Smooth muscle cell (in vitro differentiated cells): ENCODE measurements around the gene LRRN2. TPM values are rescaled to one million over a fixed set of nuclear protein-coding genes. Genes with fewer than 3 reads are reported as not detected.

Experiments
- DNase-seq: peaks from one replicate; lab custom pipeline; 2025; ENCODE audit not compliant: unreplicated experiment; lab: John Stamatoyannopoulos, UW
- H2AFZ ChIP-seq: fragments of 200-600 bp; sonication (generic); 2 replicates; pipeline ENCODE4 v1.6.0; 2016; ENCODE audit warnings: antibody characterized with exemption, low read depth, mild to moderate bottlenecking
- H3F3A ChIP-seq: fragments of 200-600 bp; sonication (generic); 2 replicates; pipeline ENCODE4 v1.6.0; 2017; ENCODE audit warnings: antibody characterized with exemption, low read depth
- H3K27ac ChIP-seq: fragments of 200-600 bp; sonication (generic); 2 replicates; pipeline ENCODE4 v1.5.1; 2016; ENCODE audit warnings: low read depth, mild to moderate bottlenecking
- H3K27me3 ChIP-seq: fragments of 200-600 bp; sonication (generic); 2 replicates; pipeline ENCODE4 v1.6.1; 2016; ENCODE audit warnings: low read depth, mild to moderate bottlenecking
- H3K36me3 ChIP-seq: fragments of 200-600 bp; sonication (generic); 2 replicates; pipeline ENCODE4 v1.5.1; 2016; ENCODE audit warnings: low read depth
- H3K4me1 ChIP-seq: fragments of 200-600 bp; sonication (generic); 2 replicates; pipeline ENCODE4 v1.5.1; 2016; ENCODE audit warnings: low read depth
- H3K4me2 ChIP-seq: fragments of 200-600 bp; sonication (generic); 2 replicates; pipeline ENCODE4 v1.6.0; 2016; ENCODE audit warnings: mild to moderate bottlenecking
- H3K4me3 ChIP-seq: fragments of 200-600 bp; sonication (generic); 2 replicates; pipeline ENCODE4 v1.5.1; 2016; ENCODE audit warnings: mild to moderate bottlenecking
- H3K79me2 ChIP-seq: fragments of 200-600 bp; sonication (generic); 2 replicates; pipeline ENCODE4 v1.6.0; 2016; ENCODE audit warnings: low read depth, mild to moderate bottlenecking
- H3K9ac ChIP-seq: fragments of 200-600 bp; sonication (generic); 2 replicates; pipeline ENCODE4 v1.6.0; 2016; ENCODE audit warnings: low read depth
- H3K9me3 ChIP-seq: fragments of 200-600 bp; sonication (generic); replicated peaks from 2 replicates; pipeline ENCODE4 v1.5.1; 2016; ENCODE audit warnings: low read depth
- H4K20me1 ChIP-seq: fragments of 200-600 bp; sonication (generic); 2 replicates; pipeline ENCODE4 v1.6.0; 2016; ENCODE audit warnings: low read depth
- WGBS: methylation state at CpG from one replicate; pipeline ENCODE4 v1.1.7; 2016; ENCODE audit warnings: low lambda C conversion rate; 5-methylcytosine and 5-hydroxymethylcytosine counted together
- polyA plus RNA-seq: library from polyadenylated mRNA; unstranded; fragments of >200 nt; fragmentation: Nextera tagmentation; extraction: Ambion mirVana; gene quantifications from 2 replicates; pipeline ENCODE4 v1.2.1, GENCODE V29; 2016
- total RNA-seq: library from RNA; depleted of rRNA; stranded (reverse); fragments of >200 nt; gene quantifications from 2 replicates; pipeline ENCODE4 v1.2.3, GENCODE V29; 2014
- TF ChIP-seq, protein P1 (sequence below): fragments of 200-600 bp; sonication (generic); IDR thresholded peaks from 2 replicates; pipeline ENCODE4 v1.5.1; 2017; ENCODE audit warnings: borderline replicate concordance, mild to moderate bottlenecking, antibody characterized with exemption; ENCODE audit not compliant: insufficient read depth, poor library complexity, severe bottlenecking

Gene LRRN2
- total and polyA plus RNA-seq, 2 experiments from 2014 or later: 1.3 to 2.4 TPM

DNA sequence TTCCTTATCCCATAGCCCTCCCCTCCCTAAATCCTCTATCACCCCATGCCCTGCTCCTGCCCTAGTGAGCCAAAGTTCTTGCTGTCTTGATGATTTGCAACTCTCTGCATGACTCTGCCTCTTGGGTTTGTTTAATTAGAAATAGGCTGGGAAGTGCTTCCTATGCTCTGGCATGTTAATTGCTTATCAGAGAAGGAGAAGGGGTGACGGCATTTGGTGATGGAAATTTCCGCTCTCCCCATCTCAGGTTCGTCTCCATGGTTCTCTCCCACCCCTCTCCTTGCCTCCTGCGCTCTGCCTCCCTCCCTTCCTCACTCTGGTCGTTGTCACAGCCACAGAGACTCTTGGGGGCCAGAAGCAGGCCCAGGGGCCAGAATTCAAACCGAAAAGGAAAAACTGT lies 68.9 kb downstream of the LRRN2 start:
- no peaks in the 10 kb centered on the region for H3K79me2 ChIP-seq
- no peak overlapping the region for H3K9ac ChIP-seq
- H3K36me3 ChIP-seq: no peaks in the 10 kb centered on the region
- H3K4me2 ChIP-seq: no peak overlapping the region
- TF ChIP-seq, protein P1, sequence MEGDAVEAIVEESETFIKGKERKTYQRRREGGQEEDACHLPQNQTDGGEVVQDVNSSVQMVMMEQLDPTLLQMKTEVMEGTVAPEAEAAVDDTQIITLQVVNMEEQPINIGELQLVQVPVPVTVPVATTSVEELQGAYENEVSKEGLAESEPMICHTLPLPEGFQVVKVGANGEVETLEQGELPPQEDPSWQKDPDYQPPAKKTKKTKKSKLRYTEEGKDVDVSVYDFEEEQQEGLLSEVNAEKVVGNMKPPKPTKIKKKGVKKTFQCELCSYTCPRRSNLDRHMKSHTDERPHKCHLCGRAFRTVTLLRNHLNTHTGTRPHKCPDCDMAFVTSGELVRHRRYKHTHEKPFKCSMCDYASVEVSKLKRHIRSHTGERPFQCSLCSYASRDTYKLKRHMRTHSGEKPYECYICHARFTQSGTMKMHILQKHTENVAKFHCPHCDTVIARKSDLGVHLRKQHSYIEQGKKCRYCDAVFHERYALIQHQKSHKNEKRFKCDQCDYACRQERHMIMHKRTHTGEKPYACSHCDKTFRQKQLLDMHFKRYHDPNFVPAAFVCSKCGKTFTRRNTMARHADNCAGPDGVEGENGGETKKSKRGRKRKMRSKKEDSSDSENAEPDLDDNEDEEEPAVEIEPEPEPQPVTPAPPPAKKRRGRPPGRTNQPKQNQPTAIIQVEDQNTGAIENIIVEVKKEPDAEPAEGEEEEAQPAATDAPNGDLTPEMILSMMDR: no peak
- no peaks in the 10 kb centered on the region for H3K9me3 ChIP-seq
- no peak overlapping the region for H3K27ac ChIP-seq
- H3K4me3 ChIP-seq: no peak overlapping the region
- peaks cover 19% of the 10 kb centered on the region for H3K27me3 ChIP-seq
- WGBS: 75% methylated on average over 6 of the region's 6 CpGs
- no peaks in the 10 kb centered on the region for H3F3A ChIP-seq
- no peak for DNase-seq
- no peaks in the 10 kb centered on the region for H4K20me1 ChIP-seq
- no peaks in the 10 kb centered on the region for H3K4me1 ChIP-seq
- H2AFZ ChIP-seq: no peak overlapping the region

DNA sequence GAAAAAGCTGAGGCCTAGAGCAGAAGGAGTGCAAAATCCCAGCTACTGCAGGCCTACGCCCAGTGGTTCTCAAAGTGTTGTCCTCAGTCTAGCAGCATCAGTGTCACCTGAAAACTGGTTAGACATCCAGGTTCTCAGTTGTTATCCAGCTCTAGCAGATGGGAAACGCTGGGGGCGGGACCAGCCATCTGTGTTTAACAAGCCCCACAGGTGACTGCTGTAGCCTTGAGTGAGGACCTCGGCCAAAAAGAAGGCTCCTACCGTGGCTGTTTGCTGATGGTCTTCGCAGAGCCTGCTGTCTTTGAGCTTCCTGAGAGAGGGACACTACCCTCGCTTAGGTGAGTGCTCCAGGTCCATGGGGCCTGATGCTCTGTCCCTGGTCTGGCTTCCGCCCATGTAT lies 69.7 kb downstream of the LRRN2 start:
- no peak overlapping the region for H2AFZ ChIP-seq
- H3K9me3 ChIP-seq: no peaks in the 10 kb centered on the region
- H3K27me3 ChIP-seq: peaks cover 23% of the 10 kb centered on the region
- no peaks in the 10 kb centered on the region for H4K20me1 ChIP-seq
- H3K27ac ChIP-seq: no peak overlapping the region
- no peaks in the 10 kb centered on the region for H3F3A ChIP-seq
- no peak overlapping the region for H3K9ac ChIP-seq
- no peak overlapping the region for H3K4me3 ChIP-seq
- 90% methylated on average over 8 of the region's 8 CpGs for WGBS
- no peak for DNase-seq
- no peaks in the 10 kb centered on the region for H3K36me3 ChIP-seq
- no peaks in the 10 kb centered on the region for H3K79me2 ChIP-seq
- no peaks in the 10 kb centered on the region for H3K4me1 ChIP-seq
- no peak overlapping the region for H3K4me2 ChIP-seq
- TF ChIP-seq, protein P1: no peak

DNA sequence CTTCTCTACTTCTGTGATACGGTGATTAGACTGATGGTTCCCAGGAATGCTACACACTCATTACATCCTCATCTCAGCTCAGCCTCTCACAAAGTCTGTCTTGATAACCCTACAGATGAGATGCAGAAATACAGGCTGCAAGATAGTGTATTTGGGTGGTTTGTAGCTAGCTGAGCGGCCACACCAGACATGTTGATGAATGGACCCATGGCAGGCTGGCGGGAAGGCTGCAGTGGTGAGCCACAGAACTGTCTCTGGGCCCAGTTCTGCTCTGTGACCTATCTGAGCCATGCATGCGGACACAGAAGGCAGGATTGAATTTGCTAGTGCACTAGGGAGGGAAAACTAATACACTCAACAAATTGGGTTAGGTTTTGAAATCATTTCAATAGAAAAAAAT lies 71.9 kb downstream of the LRRN2 start:
- H4K20me1 ChIP-seq: no peaks in the 10 kb centered on the region
- TF ChIP-seq, protein P1: no peak
- no peaks in the 10 kb centered on the region for H3K79me2 ChIP-seq
- H3K9me3 ChIP-seq: no peaks in the 10 kb centered on the region
- no peak overlapping the region for H2AFZ ChIP-seq
- DNase-seq: no peak
- peaks cover 44% of the 10 kb centered on the region for H3K27me3 ChIP-seq
- H3K4me3 ChIP-seq: no peak overlapping the region
- WGBS: 91% methylated on average over 4 of the region's 4 CpGs
- H3F3A ChIP-seq: no peaks in the 10 kb centered on the region
- H3K9ac ChIP-seq: no peak overlapping the region
- no peaks in the 10 kb centered on the region for H3K4me1 ChIP-seq
- no peak overlapping the region for H3K27ac ChIP-seq
- H3K36me3 ChIP-seq: no peaks in the 10 kb centered on the region
- H3K4me2 ChIP-seq: no peak overlapping the region

DNA sequence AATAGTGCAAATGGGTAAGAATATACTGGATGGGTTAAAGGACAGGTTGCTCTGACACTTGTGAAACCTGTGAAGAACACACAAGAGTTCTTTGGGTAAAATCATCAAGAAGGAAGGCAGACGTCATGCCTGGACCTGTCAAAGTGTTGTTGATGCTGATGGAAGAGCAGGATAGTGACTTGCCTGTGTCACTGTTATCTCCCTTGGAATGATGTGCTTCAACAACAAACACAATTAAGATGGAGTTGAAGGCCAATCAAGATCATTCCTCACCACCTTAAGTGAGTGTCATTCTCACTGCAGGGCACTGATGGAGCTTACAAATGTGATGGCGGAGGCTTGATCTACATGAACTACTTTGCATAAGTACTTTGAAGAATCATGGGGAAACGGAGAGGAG lies 73.2 kb downstream of the LRRN2 start:
- no peaks in the 10 kb centered on the region for H3K36me3 ChIP-seq
- 77% methylated on average over 3 of the region's 3 CpGs for WGBS
- no peaks in the 10 kb centered on the region for H3K79me2 ChIP-seq
- H3K27me3 ChIP-seq: peaks cover 54% of the 10 kb centered on the region
- TF ChIP-seq, protein P1: no peak
- no peak overlapping the region for H3K4me3 ChIP-seq
- H3K27ac ChIP-seq: no peak overlapping the region
- no peak for DNase-seq
- H2AFZ ChIP-seq: no peak overlapping the region
- H3K4me1 ChIP-seq: no peaks in the 10 kb centered on the region
- H4K20me1 ChIP-seq: no peaks in the 10 kb centered on the region
- no peak overlapping the region for H3K9ac ChIP-seq
- no peaks in the 10 kb centered on the region for H3F3A ChIP-seq
- no peaks in the 10 kb centered on the region for H3K9me3 ChIP-seq
- no peak overlapping the region for H3K4me2 ChIP-seq
